GM10847 (cell line): ENCODE results near the gene OR4Q3.
"Not testable (repeated sequence)": the region's sequence is repeated elsewhere in the genome, so short reads cannot be mapped to it uniquely, and the experiment has no call there.

Source experiments
- POLR2A ChIP-seq: IDR thresholded peaks from 2 replicates; pipeline ENCODE4 v1.6.1; 2011; ENCODE audit not compliant: insufficient read length; ENCODE audit errors: extremely low read depth

Gene OR4Q3

DNA sequence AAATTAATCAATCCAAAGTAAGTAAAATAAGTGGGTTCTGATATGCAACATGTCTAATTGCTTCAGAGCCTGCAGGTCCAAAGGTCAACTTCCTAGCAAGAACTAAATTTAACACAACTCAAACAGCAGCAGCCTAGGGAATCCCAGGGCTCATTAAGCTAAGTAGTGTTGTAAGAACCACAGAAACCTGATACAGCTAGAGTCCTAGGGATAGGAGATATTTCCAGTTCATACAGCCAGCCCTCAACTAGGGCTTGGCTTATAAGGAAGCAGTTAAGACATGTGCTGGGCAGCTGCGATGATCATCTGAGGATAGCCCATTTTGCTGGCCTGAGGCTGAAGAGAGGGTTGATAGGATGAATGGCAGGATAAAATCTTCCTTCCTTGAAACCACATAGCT is at the start of gene OR4Q3:
OR4Q3 (plus strand) TSS at position 316 of the 400 bp plus-strand sequence.
- no peak for TF ChIP-seq POLR2A

DNA sequence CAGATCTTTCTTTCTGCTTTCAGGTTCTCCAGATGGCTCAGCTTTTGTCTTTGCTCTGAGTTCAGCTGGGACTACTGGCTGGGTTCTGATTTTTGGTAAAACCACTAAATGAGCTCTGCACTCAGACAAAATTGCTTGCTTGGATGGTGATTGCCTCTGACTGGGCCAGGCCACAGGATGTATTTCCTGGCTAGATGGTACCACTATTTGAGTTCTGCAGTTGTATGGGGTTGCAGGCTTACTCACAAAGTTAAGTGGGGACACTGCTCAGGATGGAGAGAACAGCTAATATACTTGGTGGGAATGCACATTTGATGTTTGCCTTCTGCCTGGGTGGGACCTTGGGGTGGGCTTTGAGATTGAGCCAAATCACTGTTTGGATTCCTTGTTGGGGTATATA is 14.0 kb upstream of the OR4Q3 start:
- no peak for TF ChIP-seq POLR2A

DNA sequence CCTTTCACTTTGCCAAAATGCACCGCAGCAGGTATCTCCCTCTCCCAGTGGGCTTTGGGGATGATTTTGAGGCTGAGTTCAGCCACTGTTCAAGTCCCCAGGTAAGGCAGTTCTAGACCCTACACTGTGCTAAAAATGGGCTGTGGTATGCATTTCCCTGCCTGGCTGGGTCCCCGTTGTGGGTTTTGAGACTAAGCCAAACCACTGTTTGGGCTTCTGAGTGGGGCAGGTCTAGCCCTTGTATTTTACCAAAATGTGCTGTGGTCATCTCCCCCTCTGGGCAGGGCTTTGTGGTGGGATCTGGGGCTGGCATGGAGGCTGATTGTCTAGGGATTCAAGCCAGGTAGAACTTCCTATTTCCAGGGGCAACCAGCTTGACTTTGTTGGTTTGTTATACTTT is 13.6 kb upstream of the OR4Q3 start:
- TF ChIP-seq POLR2A, result no peak

DNA sequence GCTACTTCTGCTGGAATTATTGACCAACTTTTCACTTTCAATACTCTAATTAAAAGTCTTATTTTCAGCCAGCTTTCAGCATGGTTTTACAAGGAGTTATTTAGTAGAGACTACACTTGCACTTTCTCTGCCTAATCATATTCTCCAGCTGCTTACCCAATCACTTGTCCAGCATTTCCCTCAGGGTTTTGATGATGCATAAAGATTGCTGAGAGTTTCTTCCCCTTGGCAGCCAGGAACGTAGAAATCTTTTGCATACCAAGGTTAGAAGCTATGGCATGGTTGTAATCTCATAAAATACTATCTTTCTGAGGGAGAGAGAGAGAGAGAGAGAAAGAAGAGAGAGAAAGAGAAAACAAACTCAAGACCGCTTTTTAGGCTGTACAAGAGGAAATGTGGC is 10.8 kb downstream of the OR4Q3 start:
- no peak for TF ChIP-seq POLR2A

DNA sequence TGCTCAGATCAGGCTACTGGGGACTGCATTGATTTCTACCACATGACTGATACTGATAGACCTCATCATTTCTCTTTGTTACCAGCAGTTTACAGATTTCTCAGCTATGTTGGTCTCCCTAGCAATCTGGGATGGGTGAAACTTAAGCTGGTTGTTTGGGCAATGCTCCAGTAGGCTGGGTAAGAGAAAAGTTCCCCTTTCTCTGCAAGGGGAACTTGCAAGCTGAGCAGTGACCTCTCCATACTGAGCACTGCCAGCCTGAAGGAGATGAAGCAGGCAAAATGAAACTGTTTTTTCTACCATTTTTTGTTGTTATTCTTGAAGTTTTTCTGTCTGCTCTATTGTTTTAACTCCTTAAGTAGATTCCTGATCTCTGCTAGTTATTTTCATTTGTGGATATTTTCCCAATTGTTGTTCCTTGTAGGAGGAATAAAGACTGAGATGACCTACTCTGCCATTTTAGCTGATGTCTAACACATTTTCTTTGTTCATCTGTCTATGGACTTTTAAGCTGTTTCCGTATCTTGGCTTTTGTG is 28.6 kb downstream of the OR4Q3 start:
- TF ChIP-seq POLR2A, result no peak

DNA sequence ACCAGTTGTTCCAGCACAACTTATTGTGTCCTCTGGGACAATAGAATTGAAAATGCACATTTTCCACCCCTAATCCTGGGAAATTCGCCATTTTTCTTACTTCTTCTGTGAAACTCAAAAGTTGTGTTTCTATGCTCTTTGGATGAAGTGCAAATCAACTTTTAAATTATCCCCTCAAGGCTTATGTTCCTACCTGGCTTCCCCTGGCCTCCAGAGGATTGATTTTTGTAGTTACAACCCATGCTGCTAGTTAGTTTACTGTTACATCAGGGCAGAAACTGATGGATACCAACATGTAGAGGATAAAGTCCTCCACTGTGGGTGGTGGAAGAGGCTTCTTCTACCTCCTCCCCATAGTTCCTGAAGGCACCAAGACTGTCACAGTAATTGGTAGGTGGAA is 29.8 kb downstream of the OR4Q3 start, which contains the start of gene OR4M1:
OR4M1 (plus strand) TSS at position 301 of the 400 bp plus-strand sequence. CDS start 6,819 bp downstream, outside the sequence.
- not testable (repeated sequence) for TF ChIP-seq POLR2A

DNA sequence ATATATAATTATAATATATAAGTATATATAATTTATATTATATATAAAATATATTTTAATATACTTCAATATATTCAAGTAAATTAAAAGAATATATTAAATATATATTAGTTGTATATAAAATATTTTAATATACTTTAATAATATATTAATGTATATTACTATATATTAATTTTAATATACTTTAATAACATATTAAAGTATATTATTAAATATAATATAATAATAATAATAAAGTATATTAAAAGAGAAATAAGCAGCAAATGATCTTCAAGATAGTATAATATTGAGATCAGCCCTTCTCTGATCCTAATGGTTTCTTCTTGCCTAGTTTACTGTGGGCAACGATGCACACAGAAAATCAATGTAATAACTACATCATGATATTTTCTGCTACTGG is 32.2 kb downstream of the OR4Q3 start:
- TF ChIP-seq POLR2A, result no peak
